Pancreas (tissue), 10 donors: ENCODE results near the gene ZNF432. TPM values are rescaled to one million over a fixed set of nuclear protein-coding genes. Genes with fewer than 3 reads are reported as not detected.

ENCODE experiments used
- ATAC-seq, 4 donors: fragments of 200-7000 bp; cut with Tn5 transposase; one replicate each; pipeline versions ENCODE4 v1.8.0 to v1.9.1; 2020; ENCODE audit warnings: mild to moderate bottlenecking in 4 of 4, moderate library complexity in 4 of 4
- DNase-seq, 6 donors: peaks; one replicate each; pipeline ENCODE4 v3.0.0-alpha.2; 2020
- FAIRE-seq: peaks from 2 replicates; lab custom pipeline; 2012; peaks lifted over from hg19 to GRCh38; lab: Jason Lieb, UNC
- H3K27ac ChIP-seq, 4 donors: fragments of 200-600 bp; sonication (generic); 1 replicate in 3 of 4; 2 replicates in 1 of 4; pipeline versions ENCODE4 v1.5.0 to v1.8.0; 2020
- H3K27me3 ChIP-seq, 4 donors: fragments of 200-600 bp; one replicate each; pipeline ENCODE4 v1.8.0; 2021
- H3K36me3 ChIP-seq, 3 donors: fragments of 200-600 bp; sonication (generic) in 1 of 3; one replicate each; pipeline versions ENCODE4 v1.5.0 to v1.8.0; 2020 to 2021
- H3K4me1 ChIP-seq, 3 donors: fragments of 200-600 bp; one replicate each; pipeline ENCODE4 v1.8.0; 2021
- H3K4me3 ChIP-seq, 4 donors: fragments of 200-600 bp; sonication (generic) in 2 of 4; one replicate each; pipeline versions ENCODE4 v1.5.0 to v1.8.0; 2020 to 2021
- H3K9me3 ChIP-seq, 4 donors: fragments of 200-600 bp; one replicate each; pipeline ENCODE4 v1.8.0; 2021
- CTCF ChIP-seq, 4 donors: fragments of 200-600 bp; sonication (generic) in 3 of 4; IDR thresholded peaks; one replicate each; pipeline versions ENCODE4 v1.5.0 to v1.8.0; 2021; ENCODE audit warnings: antibody characterized with exemption in 4 of 4
- WGBS, 2 donors: extraction: QIAGEN DNeasy Blood & Tissue Kit; methylation state at CpG; one replicate each; pipeline ENCODE4 v1.1.7; 2013; 5-methylcytosine and 5-hydroxymethylcytosine counted together
- intact Hi-C, 3 donors: fragments of 100-400 bp; cut with DNase I; formaldehyde crosslinking; loops; one replicate each; pipeline versions ENCODE4 v1.11.1 to v1.14.2; 2022
- polyA plus RNA-seq, 2 donors: library from polyadenylated mRNA; stranded (reverse); fragments of 200-250 nt; gene quantifications; one replicate each; pipeline ENCODE4 v1.2.3, GENCODE V29; 2013
- total RNA-seq, 6 donors: library from RNA; stranded (reverse); fragmentation: NEBNext Ultra II Directional in 4 of 6; extraction: Animal tissue kit (Norgen Biotek cat#: 25700) in 4 of 6; gene quantifications; one replicate each; pipeline versions ENCODE4 v1.2.1 to v1.2.4, GENCODE V29; 2021 to 2023
- donor health status: healthy with polysubstance abuse.
- donor health status: DM: no; HTN: no; CAD: no; lungs with moderate emphysema.
- donor health status: DM: no; HTN: no; CAD: no.
- donor health status: control.
- donor health status: control.
- donor health status: Bipolar disorder and iron deficiency.
- donor health status: DM: yes; HTN: yes; CAD: no.
- donor health status: DM: no; HTN: no; CAD: no.
- donor health status: DM: no; HTN: no; CAD: no.
- donor health status: DM: yes; HTN: yes; CAD: no.

The ZNF432 gene
- total and polyA plus RNA-seq, 8 donors: 4.8 to 26.0 (median 11.8) TPM

GRCh38 chr19:52022193-52022592, 26.4 kb downstream of the ZNF432 start:
- no peak for FAIRE-seq
- WGBS, 2 donors: 96 to 97% methylated on average over 15 of the region's 15 CpGs
- Histone ChIP-seq H3K27me3 (no peaks in the 10 kb centered on the region), H3K36me3 (peaks cover 13 to 63% (median 33%) of the 10 kb centered on the region in 3 donors), H3K4me3 (no peak overlapping the region), H3K9me3 (peaks cover 0 to 6% (median 1%) of the 10 kb centered on the region in 4 donors), H3K27ac (no peak overlapping the region), H3K4me1 (peaks cover 0 to 2% (median 0%) of the 10 kb centered on the region in 3 donors)
- ATAC-seq: no peak
- TF ChIP-seq CTCF (IDR thresholded peaks at IDR 0.05): no peak
- DNase-seq: no peak
- intact Hi-C loops: no loop called here

- no peaks in the 10 kb centered on the region for H3K27me3 ChIP-seq
- no peaks in the 10 kb centered on the region for H3K4me1 ChIP-seq
- ATAC-seq: no peak
- DNase-seq: no peak
- intact Hi-C loops: no loop called here
- 93 to 99% methylated on average over 4 of the region's 4 CpGs for WGBS, 2 donors
- H3K9me3 ChIP-seq: peaks cover 0 to 6% (median 2%) of the 10 kb centered on the region in 4 donors
- H3K36me3 ChIP-seq: peaks cover 22 to 80% (median 46%) of the 10 kb centered on the region in 3 donors
- no peak for FAIRE-seq
- no peak for TF ChIP-seq CTCF (IDR thresholded peaks at IDR 0.05)
- H3K27ac ChIP-seq: no peak overlapping the region
- H3K4me3 ChIP-seq: no peak overlapping the region
Measured at GRCh38 chr19:52020506-52020905, 28.1 kb downstream of the ZNF432 start.

GRCh38 chr19:52010674-52011073, 38.0 kb downstream of the ZNF432 start:
- ATAC-seq: no peak
- intact Hi-C loops: no loop called here

GRCh38 chr19:52007806-52008557, 40.7 kb downstream of the ZNF432 start, which contains the start of gene ZNF615:
ZNF615 (minus strand) TSS chr19:52008211; CDS start chr19:52003711, 4,500 bp downstream.
- ATAC-seq (peak; percentile 99 to 100 (median 99)), FAIRE-seq (no peak), DNase-seq (peak; percentile 80 to 95 (median 89))
- 0 to 1% methylated on average over 44 of the region's 44 CpGs for WGBS, 2 donors
- Histone ChIP-seq H3K36me3 (peaks cover 0 to 4% (median 0%) of the 10 kb centered on the region in 3 donors), H3K27me3 (no peaks in the 10 kb centered on the region), H3K4me1 (peaks cover 0 to 6% (median 5%) of the 10 kb centered on the region in 3 donors), H3K27ac (peak within 1 kb of the TSS; percentile 58 to 85 (median 84)), H3K9me3 (no peaks in the 10 kb centered on the region), H3K4me3 (peak within 1 kb of the TSS; percentile 70 to 87 (median 72))
- no peak for TF ChIP-seq CTCF (IDR thresholded peaks at IDR 0.05)
- intact Hi-C loops: no loop called here

More at GRCh38 chr19:52010674-52011073, 38.0 kb downstream of the ZNF432 start:
- H3K27ac ChIP-seq: no peak overlapping the region
- no peaks in the 10 kb centered on the region for H3K9me3 ChIP-seq
- no peak for TF ChIP-seq CTCF (IDR thresholded peaks at IDR 0.05)
- FAIRE-seq: no peak
- peaks cover 0 to 6% (median 5%) of the 10 kb centered on the region in 3 donors for H3K4me1 ChIP-seq
- peaks cover 0 to 2% (median 0%) of the 10 kb centered on the region in 3 donors for H3K36me3 ChIP-seq
- no peaks in the 10 kb centered on the region for H3K27me3 ChIP-seq
- no peak overlapping the region for H3K4me3 ChIP-seq
- 95 to 100% methylated on average over 1 of the region's 1 CpG for WGBS, 2 donors
- DNase-seq: no peak

- Histone ChIP-seq H3K4me3 (peak overlapping the region; percentile 70 to 87 (median 72)), H3K4me1 (peaks cover 0 to 6% (median 5%) of the 10 kb centered on the region in 3 donors), H3K27ac (peak overlapping the region; percentile 58 to 85 (median 84)), H3K9me3 (no peaks in the 10 kb centered on the region), H3K36me3 (peaks cover 0 to 9% (median 0%) of the 10 kb centered on the region in 3 donors), H3K27me3 (no peaks in the 10 kb centered on the region)
- TF ChIP-seq CTCF (IDR thresholded peaks at IDR 0.05): no peak
- DNase-seq (peak in 4 of 6 donors; percentile 24 to 41 (median 32)), ATAC-seq (peak; percentile 56 to 71 (median 65)), FAIRE-seq (no peak)
- 1 to 2% methylated on average over 9 of the region's 9 CpGs for WGBS, 2 donors
- intact Hi-C loops: no loop called here
Measured at GRCh38 chr19:52007451-52007805, 41.2 kb downstream of the ZNF432 start.
